Measurements from ENCODE around the gene ASMTL. TPM values are rescaled to one million over a fixed set of nuclear protein-coding genes. Genes with fewer than 3 reads are reported as not detected.

Gene ASMTL
- polyA plus RNA-seq, 1 donor (not counting 4 experiments of a cell fraction or from before 2014, with no cell fraction given) = 13.8 TPM

GRCh38 chrX:1487401-1487800, 34.7 kb upstream of the ASMTL start:
- no peak overlapping the region for H3K4me2 ChIP-seq (ENCODE audit: control insufficient read depth, extremely low read depth, insufficient read depth, low read depth, low read length)
- FAIRE-seq (no peak), DNase-seq (ENCODE audit: low read depth, low spot score) (no peak)
- no peaks in the 10 kb centered on the region for H3K4me1 ChIP-seq (ENCODE audit: control insufficient read depth, extremely low read depth, insufficient read depth, low read length)
- H3K79me2 ChIP-seq (ENCODE audit: control insufficient read depth, insufficient read depth, low read length) = no peaks in the 10 kb centered on the region
- no peak overlapping the region for H3K27ac ChIP-seq (ENCODE audit: control insufficient read depth, insufficient read depth, low read length)
- no peak for TF ChIP-seq EZH2 (IDR thresholded peaks at IDR 0.05; ENCODE audit: low read length)
- no peak for TF ChIP-seq CTCF (optimal IDR thresholded peaks at IDR 0.05 in 1 of 3, IDR thresholded peaks at IDR 0.05 in 1 of 3, conservative IDR thresholded peaks at IDR 0.05 in 1 of 3; ENCODE audit: extremely low read depth in 1 of 3, insufficient read depth in 2 of 3, low read length in 3 of 3)
- no peaks in the 10 kb centered on the region for H4K20me1 ChIP-seq (ENCODE audit: control insufficient read depth, extremely low read depth, insufficient read depth, low read length)
- H3K9me1 ChIP-seq (ENCODE audit: control insufficient read depth, extremely low read depth, insufficient read depth, low read length) = no peaks in the 10 kb centered on the region
- H3K9me3 ChIP-seq (ENCODE audit: control insufficient read depth, low read depth, low read length) = peaks cover 11% of the 10 kb centered on the region
- H3K36me3 ChIP-seq (ENCODE audit: control insufficient read depth in 2 of 2, extremely low read depth in 1 of 2, insufficient read depth in 2 of 2, low read length in 2 of 2) = no peaks in the 10 kb centered on the region
- no peak overlapping the region for H3K4me3 ChIP-seq (ENCODE audit: control insufficient read depth in 2 of 3, extremely low read depth in 1 of 3, insufficient read depth in 2 of 3, low read depth in 1 of 3, low read length in 3 of 3)
- no peaks in the 10 kb centered on the region for H3K27me3 ChIP-seq (ENCODE audit: control insufficient read depth, extremely low read depth, insufficient read depth, low read length)
- H3K9ac ChIP-seq (ENCODE audit: control insufficient read depth, extremely low read depth, insufficient read depth, low read length) = no peak overlapping the region
- dilution Hi-C loops (cut with MboI; ENCODE audit: extremely low pct_ligation_motif_present, low sequenced_read_pairs) = no loop called here
- no peak overlapping the region for H2AFZ ChIP-seq (ENCODE audit: control insufficient read depth, low read length)

- dilution Hi-C loops (cut with MboI; ENCODE audit: extremely low pct_ligation_motif_present, low sequenced_read_pairs) = no loop called here
- TF ChIP-seq CTCF (optimal IDR thresholded peaks at IDR 0.05 in 1 of 3, IDR thresholded peaks at IDR 0.05 in 1 of 3, conservative IDR thresholded peaks at IDR 0.05 in 1 of 3; ENCODE audit: extremely low read depth in 1 of 3, insufficient read depth in 2 of 3, low read length in 3 of 3) (no peak), EZH2 (IDR thresholded peaks at IDR 0.05; ENCODE audit: low read length) (no peak)
- no peak overlapping the region for H3K4me3 ChIP-seq (ENCODE audit: control insufficient read depth in 2 of 3, extremely low read depth in 1 of 3, insufficient read depth in 2 of 3, low read depth in 1 of 3, low read length in 3 of 3)
- H4K20me1 ChIP-seq (ENCODE audit: control insufficient read depth, extremely low read depth, insufficient read depth, low read length) = no peaks in the 10 kb centered on the region
- H3K9me1 ChIP-seq (ENCODE audit: control insufficient read depth, extremely low read depth, insufficient read depth, low read length) = no peaks in the 10 kb centered on the region
- no peak overlapping the region for H3K4me2 ChIP-seq (ENCODE audit: control insufficient read depth, extremely low read depth, insufficient read depth, low read depth, low read length)
- H3K27me3 ChIP-seq (ENCODE audit: control insufficient read depth, extremely low read depth, insufficient read depth, low read length) = no peaks in the 10 kb centered on the region
- H2AFZ ChIP-seq (ENCODE audit: control insufficient read depth, low read length) = no peak overlapping the region
- FAIRE-seq = no peak
- H3K4me1 ChIP-seq (ENCODE audit: control insufficient read depth, extremely low read depth, insufficient read depth, low read length) = no peaks in the 10 kb centered on the region
- H3K9me3 ChIP-seq (ENCODE audit: control insufficient read depth, low read depth, low read length) = peaks cover 11% of the 10 kb centered on the region
- no peaks in the 10 kb centered on the region for H3K79me2 ChIP-seq (ENCODE audit: control insufficient read depth, insufficient read depth, low read length)
- H3K36me3 ChIP-seq (ENCODE audit: control insufficient read depth in 2 of 2, extremely low read depth in 1 of 2, insufficient read depth in 2 of 2, low read length in 2 of 2) = no peaks in the 10 kb centered on the region
- H3K27ac ChIP-seq (ENCODE audit: control insufficient read depth, insufficient read depth, low read length) = no peak overlapping the region
- DNase-seq (ENCODE audit: low read depth, low spot score) = no peak
- no peak overlapping the region for H3K9ac ChIP-seq (ENCODE audit: control insufficient read depth, extremely low read depth, insufficient read depth, low read length)
These were observed 34.1 kb upstream of the ASMTL start for GRCh38 chrX:1486749-1487361.
